SK-N-SH (cell line): Measurements from ENCODE around the gene SLC66A3. TPM values are rescaled to one million over a fixed set of nuclear protein-coding genes. Genes with fewer than 3 reads are reported as not detected.

Source experiments
- CTCF ChIA-PET: fragments of 300-600, 350-600 bp; formaldehyde crosslinking; extraction: SDS; loops from one replicate; lab custom pipeline; 2021; lab: Yijun Ruan, JAX
- POLR2A ChIA-PET: fragments of 350-600 bp; sonication (Branson Sonifier 250); formaldehyde crosslinking; extraction: SDS; loops from one replicate; lab custom pipeline; 2020; ENCODE audit warnings: antibody characterized with exemption, inconsistent platforms; lab: Yijun Ruan, JAX
- DNase-seq: peaks from one replicate; pipeline ENCODE4 v3.0.0; 2012
- H2AFZ ChIP-seq: fragments of 200-600 bp; sonication (generic); 2 replicates; pipeline ENCODE4 v1.8.1; 2016; ENCODE audit warnings: antibody characterized with exemption, mild to moderate bottlenecking, low read depth
- H3F3A ChIP-seq: fragments of 200-600 bp; sonication (generic); replicated peaks from 2 replicates; pipeline ENCODE3; 2016; ENCODE audit warnings: antibody characterized with exemption, mild to moderate bottlenecking; ENCODE audit not compliant: insufficient read depth
- H3K27ac ChIP-seq, 2 experiments: fragments of 200-500 bp in 1 of 2; fragments of 200-600 bp in 1 of 2; sonication (Bioruptor generic) in 1 of 2; sonication (generic), shearing (Covaris generic) in 1 of 2; 2 replicates each; pipeline versions ENCODE4 v1.5.1 to v1.6.1; 2014 to 2016; ENCODE audit warnings: low read depth in 2 of 2, inconsistent platforms in 1 of 2, low read length in 1 of 2, mild to moderate bottlenecking in 1 of 2, mixed read lengths in 1 of 2
- H3K27me3 ChIP-seq: fragments of 200-600 bp; sonication (generic), shearing (Covaris generic); 2 replicates; pipeline ENCODE4 v1.6.1; 2016; ENCODE audit warnings: mixed run types; ENCODE audit not compliant: insufficient read depth
- H3K36me3 ChIP-seq, 2 experiments: fragments of 200-500 bp in 1 of 2; fragments of 200-600 bp in 1 of 2; sonication (Bioruptor generic) in 1 of 2; sonication (generic) in 1 of 2; replicated peaks in 1 of 2; 2 replicates each; pipeline versions ENCODE3 to v1.5.1; 2014 to 2016; ENCODE audit warnings: low read length in 1 of 2, mild to moderate bottlenecking in 1 of 2; ENCODE audit not compliant: insufficient read depth in 2 of 2, control insufficient read depth in 1 of 2
- H3K4me1 ChIP-seq, 2 experiments: fragments of 200-500 bp in 1 of 2; fragments of 200-600 bp in 1 of 2; sonication (Bioruptor generic) in 1 of 2; sonication (generic), shearing (Covaris generic) in 1 of 2; 2 replicates each; pipeline versions ENCODE4 v1.5.1 to v1.6.1; 2014 to 2016; ENCODE audit warnings: low read depth in 1 of 2, low read length in 1 of 2, mixed run types in 1 of 2; ENCODE audit not compliant: insufficient read depth in 2 of 2, control insufficient read depth in 1 of 2
- H3K4me2 ChIP-seq: fragments of 200-600 bp; sonication (generic), shearing (Covaris generic); 2 replicates; pipeline ENCODE4 v1.6.1; 2017; ENCODE audit warnings: mixed run types
- H3K4me3 ChIP-seq, 2 experiments: fragments of 200-500 bp in 1 of 2; fragments of 200-600 bp in 1 of 2; sonication (Bioruptor generic) in 1 of 2; sonication (generic), shearing (Covaris generic) in 1 of 2; 2 replicates each; pipeline versions ENCODE4 v1.5.1 to v1.8.1; 2014 to 2016; ENCODE audit warnings: low read depth in 2 of 2, inconsistent platforms in 1 of 2, low read length in 1 of 2, mild to moderate bottlenecking in 1 of 2, mixed read lengths in 1 of 2, moderate library complexity in 1 of 2
- H3K79me2 ChIP-seq: fragments of 200-600 bp; sonication (generic); 2 replicates; pipeline ENCODE4 v1.8.1; 2017; ENCODE audit warnings: mild to moderate bottlenecking; ENCODE audit not compliant: insufficient read depth
- H3K9ac ChIP-seq: fragments of 200-600 bp; sonication (generic); 2 replicates; pipeline ENCODE4 v1.6.1; 2017; ENCODE audit warnings: mixed run types
- H3K9me2 ChIP-seq: fragments of 200-600 bp; sonication (generic); 2 replicates; pipeline ENCODE4 v1.6.1; 2017; ENCODE audit warnings: mixed run types
- H3K9me3 ChIP-seq: fragments of 200-600 bp; sonication (generic); 2 replicates; pipeline ENCODE4 v1.6.1; 2017; ENCODE audit warnings: mixed run types, mild to moderate bottlenecking, moderate library complexity
- H4K20me1 ChIP-seq: fragments of 200-600 bp; sonication (generic); 2 replicates; pipeline ENCODE4 v1.6.1; 2017; ENCODE audit warnings: mild to moderate bottlenecking, mixed run types; ENCODE audit not compliant: insufficient read depth
- CHD2 ChIP-seq: fragments of 150-350 bp; IDR thresholded peaks from 2 replicates; pipeline ENCODE4 v1.6.1; 2018; ENCODE audit warnings: low read length; ENCODE audit not compliant: partially characterized antibody
- ELF1 ChIP-seq: IDR thresholded peaks from 2 replicates; pipeline ENCODE4 v1.4.0; 2012
- FOXM1 ChIP-seq: IDR thresholded peaks from 2 replicates; pipeline ENCODE4 v1.4.0; 2012; ENCODE audit warnings: low read depth, mild to moderate bottlenecking
- GATA2 ChIP-seq: sonication (generic); formaldehyde crosslinking; IDR thresholded peaks from 2 replicates; pipeline ENCODE4 v1.5.0; 2020; ENCODE audit warnings: mild to moderate bottlenecking, missing genetic modification reagents
- JUND ChIP-seq: IDR thresholded peaks from 2 replicates; pipeline ENCODE4 v1.4.0; 2012
- NFIC ChIP-seq: IDR thresholded peaks from 2 replicates; pipeline ENCODE4 v1.4.0; 2012; ENCODE audit warnings: borderline replicate concordance
- POLR2AphosphoS5 ChIP-seq: IDR thresholded peaks from 2 replicates; pipeline ENCODE4 v1.6.1; 2012; ENCODE audit warnings: low read depth, low read length
- SIN3A ChIP-seq: IDR thresholded peaks from 2 replicates; pipeline ENCODE4 v1.6.1; 2012; ENCODE audit warnings: low read depth, mild to moderate bottlenecking, low read length, moderate library complexity, borderline replicate concordance
- TAF1 ChIP-seq: IDR thresholded peaks from 2 replicates; pipeline ENCODE4 v1.6.1; 2012; ENCODE audit warnings: low read depth, mild to moderate bottlenecking, low read length, moderate library complexity, borderline replicate concordance
- WGBS: methylation state at CpG from one replicate; pipeline ENCODE4 v1.1.6; 2017; ENCODE audit warnings: low lambda C conversion rate; 5-methylcytosine and 5-hydroxymethylcytosine counted together
- polyA plus RNA-seq, 3 experiments: library from polyadenylated mRNA; depleted of rRNA; stranded (reverse); fragments of >200 nt; gene quantifications; 2 replicates each; pipeline ENCODE4 v1.2.3, GENCODE V29; 2012
- TF ChIP-seq, protein P1 (sequence below): IDR thresholded peaks from 2 replicates; pipeline ENCODE4 v1.6.1; 2012; ENCODE audit warnings: mild to moderate bottlenecking, low read depth, low read length, moderate library complexity
- TF ChIP-seq, protein P2 (sequence below): fragments of 150-350 bp; IDR thresholded peaks from 2 replicates; pipeline ENCODE4 v1.6.1; 2016; ENCODE audit warnings: mild to moderate bottlenecking, low read depth, low read length
- TF ChIP-seq, protein P3 (sequence below): fragments of 200-600 bp; sonication (generic); IDR thresholded peaks from 2 replicates; pipeline ENCODE4 v1.6.1; 2017; ENCODE audit warnings: antibody characterized with exemption, mild to moderate bottlenecking, moderate library complexity

SLC66A3 gene
- polyA plus RNA-seq, 1 of the 3 experiments (the other 2 are of a cell fraction) = 49.0 TPM

DNA sequence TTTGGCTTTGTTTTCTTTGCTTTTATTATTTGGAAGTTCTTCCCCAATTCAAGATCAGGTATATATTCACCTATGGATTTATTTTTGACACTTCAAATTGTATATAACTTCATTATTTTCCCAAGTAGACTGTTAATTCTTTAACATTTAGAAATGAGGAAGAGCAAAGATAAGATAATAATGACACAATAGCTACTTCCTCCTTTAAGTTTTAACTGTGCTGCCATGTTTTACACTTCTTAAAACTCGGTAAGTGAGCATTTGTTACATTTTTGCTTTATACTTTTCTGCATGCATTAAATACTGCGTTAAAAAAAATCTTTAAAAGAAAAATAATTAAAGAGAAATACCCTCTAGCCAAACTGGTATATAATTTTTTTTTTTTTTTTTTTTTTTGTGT lies 32.5 kb downstream of the SLC66A3 start:
- H3K27ac ChIP-seq = peak overlapping the region in 1 of 2 experiments; percentile 57; a peak in 2 of 4 replicates
- H3K9me2 ChIP-seq = no peaks in the 10 kb centered on the region
- H2AFZ ChIP-seq = no peak overlapping the region
- TF ChIP-seq POLR2AphosphoS5 = no peak
- no peak for TF ChIP-seq TAF1
- no peak for TF ChIP-seq ELF1
- TF ChIP-seq SIN3A = no peak
- TF ChIP-seq, protein P1, sequence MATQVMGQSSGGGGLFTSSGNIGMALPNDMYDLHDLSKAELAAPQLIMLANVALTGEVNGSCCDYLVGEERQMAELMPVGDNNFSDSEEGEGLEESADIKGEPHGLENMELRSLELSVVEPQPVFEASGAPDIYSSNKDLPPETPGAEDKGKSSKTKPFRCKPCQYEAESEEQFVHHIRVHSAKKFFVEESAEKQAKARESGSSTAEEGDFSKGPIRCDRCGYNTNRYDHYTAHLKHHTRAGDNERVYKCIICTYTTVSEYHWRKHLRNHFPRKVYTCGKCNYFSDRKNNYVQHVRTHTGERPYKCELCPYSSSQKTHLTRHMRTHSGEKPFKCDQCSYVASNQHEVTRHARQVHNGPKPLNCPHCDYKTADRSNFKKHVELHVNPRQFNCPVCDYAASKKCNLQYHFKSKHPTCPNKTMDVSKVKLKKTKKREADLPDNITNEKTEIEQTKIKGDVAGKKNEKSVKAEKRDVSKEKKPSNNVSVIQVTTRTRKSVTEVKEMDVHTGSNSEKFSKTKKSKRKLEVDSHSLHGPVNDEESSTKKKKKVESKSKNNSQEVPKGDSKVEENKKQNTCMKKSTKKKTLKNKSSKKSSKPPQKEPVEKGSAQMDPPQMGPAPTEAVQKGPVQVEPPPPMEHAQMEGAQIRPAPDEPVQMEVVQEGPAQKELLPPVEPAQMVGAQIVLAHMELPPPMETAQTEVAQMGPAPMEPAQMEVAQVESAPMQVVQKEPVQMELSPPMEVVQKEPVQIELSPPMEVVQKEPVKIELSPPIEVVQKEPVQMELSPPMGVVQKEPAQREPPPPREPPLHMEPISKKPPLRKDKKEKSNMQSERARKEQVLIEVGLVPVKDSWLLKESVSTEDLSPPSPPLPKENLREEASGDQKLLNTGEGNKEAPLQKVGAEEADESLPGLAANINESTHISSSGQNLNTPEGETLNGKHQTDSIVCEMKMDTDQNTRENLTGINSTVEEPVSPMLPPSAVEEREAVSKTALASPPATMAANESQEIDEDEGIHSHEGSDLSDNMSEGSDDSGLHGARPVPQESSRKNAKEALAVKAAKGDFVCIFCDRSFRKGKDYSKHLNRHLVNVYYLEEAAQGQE = no peak
- no peak for TF ChIP-seq GATA2
- TF ChIP-seq CHD2 = no peak
- TF ChIP-seq JUND = no peak
- TF ChIP-seq NFIC = no peak
- no peak for TF ChIP-seq FOXM1
- TF ChIP-seq, protein P2, sequence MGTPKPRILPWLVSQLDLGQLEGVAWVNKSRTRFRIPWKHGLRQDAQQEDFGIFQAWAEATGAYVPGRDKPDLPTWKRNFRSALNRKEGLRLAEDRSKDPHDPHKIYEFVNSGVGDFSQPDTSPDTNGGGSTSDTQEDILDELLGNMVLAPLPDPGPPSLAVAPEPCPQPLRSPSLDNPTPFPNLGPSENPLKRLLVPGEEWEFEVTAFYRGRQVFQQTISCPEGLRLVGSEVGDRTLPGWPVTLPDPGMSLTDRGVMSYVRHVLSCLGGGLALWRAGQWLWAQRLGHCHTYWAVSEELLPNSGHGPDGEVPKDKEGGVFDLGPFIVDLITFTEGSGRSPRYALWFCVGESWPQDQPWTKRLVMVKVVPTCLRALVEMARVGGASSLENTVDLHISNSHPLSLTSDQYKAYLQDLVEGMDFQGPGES = no peak
- TF ChIP-seq, protein P3, sequence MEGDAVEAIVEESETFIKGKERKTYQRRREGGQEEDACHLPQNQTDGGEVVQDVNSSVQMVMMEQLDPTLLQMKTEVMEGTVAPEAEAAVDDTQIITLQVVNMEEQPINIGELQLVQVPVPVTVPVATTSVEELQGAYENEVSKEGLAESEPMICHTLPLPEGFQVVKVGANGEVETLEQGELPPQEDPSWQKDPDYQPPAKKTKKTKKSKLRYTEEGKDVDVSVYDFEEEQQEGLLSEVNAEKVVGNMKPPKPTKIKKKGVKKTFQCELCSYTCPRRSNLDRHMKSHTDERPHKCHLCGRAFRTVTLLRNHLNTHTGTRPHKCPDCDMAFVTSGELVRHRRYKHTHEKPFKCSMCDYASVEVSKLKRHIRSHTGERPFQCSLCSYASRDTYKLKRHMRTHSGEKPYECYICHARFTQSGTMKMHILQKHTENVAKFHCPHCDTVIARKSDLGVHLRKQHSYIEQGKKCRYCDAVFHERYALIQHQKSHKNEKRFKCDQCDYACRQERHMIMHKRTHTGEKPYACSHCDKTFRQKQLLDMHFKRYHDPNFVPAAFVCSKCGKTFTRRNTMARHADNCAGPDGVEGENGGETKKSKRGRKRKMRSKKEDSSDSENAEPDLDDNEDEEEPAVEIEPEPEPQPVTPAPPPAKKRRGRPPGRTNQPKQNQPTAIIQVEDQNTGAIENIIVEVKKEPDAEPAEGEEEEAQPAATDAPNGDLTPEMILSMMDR = no peak
- TF ChIP-seq, all 33 proteins: peak for 0
- Histone ChIP-seq H3K79me2 (no peaks in the 10 kb centered on the region), H3K36me3 (peaks cover 51 to 58% of the 10 kb centered on the region in 2 experiments), H3K4me3 (no peak overlapping the region), H3F3A (peaks cover 13% of the 10 kb centered on the region), H3K4me2 (no peak overlapping the region), H3K9me3 (no peaks in the 10 kb centered on the region), H3K9ac (no peak overlapping the region), H4K20me1 (no peaks in the 10 kb centered on the region), H3K4me1 (no peaks in the 10 kb centered on the region; a peak in 1 of 4 replicates), H3K27me3 (no peaks in the 10 kb centered on the region)
- CTCF ChIA-PET = interaction anchor here (0.5 to 1.8 kb wide), 4 partner anchors 12 to 224 kb away, joined by 3 to 5 read pairs (median 4); no protein-coding TSS in a partner anchor
- DNase-seq = no peak
- POLR2A ChIA-PET = no interaction called here
- 96% methylated on average over 2 of the region's 2 CpGs for WGBS
